ENCODE results near the gene ADCY1. TPM values are rescaled to one million over a fixed set of nuclear protein-coding genes. Genes with fewer than 3 reads are reported as not detected.

Gene ADCY1
- total RNA-seq, 1 donor from 2014 or later = 13.7 TPM

GRCh38 chr7:45563401-45563800 lies 10.8 kb upstream of the ADCY1 start:
- H3K4me3 Mint-ChIP-seq = no peak overlapping the region
- no peaks in the 10 kb centered on the region for H3K36me3 Mint-ChIP-seq (ENCODE audit: low read depth)
- TF ChIP-seq CTCF (conservative IDR thresholded peaks at IDR 0.05) = no peak
- peaks cover 6% of the 10 kb centered on the region for H3K9me3 Mint-ChIP-seq
- no peak for DNase-seq (ENCODE audit: low read depth, low spot score)
- no peak overlapping the region for H3K27ac Mint-ChIP-seq (ENCODE audit: unreplicated experiment)
- H3K4me1 Mint-ChIP-seq = no peaks in the 10 kb centered on the region
- peaks cover 28% of the 10 kb centered on the region for H3K27me3 Mint-ChIP-seq (ENCODE audit: low read depth)

DNA sequence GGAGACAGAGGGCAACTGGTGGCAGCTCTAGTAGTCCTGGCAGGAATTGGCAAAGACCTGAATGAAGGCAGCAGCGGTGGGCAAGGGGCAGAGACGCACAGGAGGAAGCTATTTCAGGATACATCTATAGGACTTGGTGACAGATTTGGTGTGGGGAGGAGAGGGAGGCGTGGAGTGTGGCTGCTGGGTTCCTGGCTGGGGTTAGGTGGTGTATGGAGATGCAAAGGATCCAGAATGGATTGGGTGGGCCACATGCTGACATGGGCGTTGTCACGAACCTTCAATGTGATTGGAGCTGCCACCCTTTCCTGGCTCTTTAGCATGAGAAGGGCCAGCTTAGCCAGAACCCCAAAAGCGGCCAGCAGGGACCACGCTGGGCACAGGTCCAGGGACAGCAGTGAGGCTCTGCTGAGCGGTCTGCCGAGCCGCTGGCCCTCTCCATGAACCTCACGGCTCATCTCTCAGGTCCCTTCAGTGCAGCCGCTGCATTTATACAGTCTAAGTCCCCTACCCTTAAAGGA lies 10.2 kb upstream of the ADCY1 start:
- no peaks in the 10 kb centered on the region for H3K4me1 Mint-ChIP-seq
- peaks cover 28% of the 10 kb centered on the region for H3K27me3 Mint-ChIP-seq (ENCODE audit: low read depth)
- H3K27ac Mint-ChIP-seq (ENCODE audit: unreplicated experiment) = no peak overlapping the region
- no peak for DNase-seq (ENCODE audit: low read depth, low spot score)
- TF ChIP-seq CTCF (conservative IDR thresholded peaks at IDR 0.05) = no peak
- peaks cover 3% of the 10 kb centered on the region for H3K9me3 Mint-ChIP-seq
- no peaks in the 10 kb centered on the region for H3K36me3 Mint-ChIP-seq (ENCODE audit: low read depth)
- H3K4me3 Mint-ChIP-seq = no peak overlapping the region

DNA sequence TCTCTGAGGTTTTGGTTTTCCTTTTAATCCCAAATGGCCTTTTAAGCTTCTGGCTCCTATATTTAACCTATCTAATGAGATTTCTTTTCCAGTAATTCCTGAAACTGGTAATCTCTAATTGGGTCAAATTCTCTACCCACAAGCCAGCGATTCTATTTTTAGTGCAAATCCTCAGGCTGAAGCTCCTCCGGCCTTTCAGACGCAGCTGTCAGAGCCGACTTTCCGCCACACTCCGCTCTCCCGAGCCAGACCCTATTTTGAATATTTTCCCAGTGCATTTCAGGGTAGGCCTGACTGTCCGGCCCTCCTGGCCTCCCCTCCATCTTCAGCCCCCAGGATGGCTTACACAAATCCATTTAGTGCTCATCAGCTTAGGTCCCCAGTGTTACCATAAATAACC lies 9.7 kb upstream of the ADCY1 start:
- Mint-ChIP-seq H3K4me3 (no peak overlapping the region), H3K27me3 (ENCODE audit: low read depth) (peaks cover 31% of the 10 kb centered on the region), H3K9me3 (peaks cover 3% of the 10 kb centered on the region), H3K36me3 (ENCODE audit: low read depth) (no peaks in the 10 kb centered on the region), H3K27ac (ENCODE audit: unreplicated experiment) (no peak overlapping the region), H3K4me1 (no peaks in the 10 kb centered on the region)
- TF ChIP-seq CTCF (conservative IDR thresholded peaks at IDR 0.05) = no peak
- DNase-seq (ENCODE audit: low read depth, low spot score) = no peak

DNA sequence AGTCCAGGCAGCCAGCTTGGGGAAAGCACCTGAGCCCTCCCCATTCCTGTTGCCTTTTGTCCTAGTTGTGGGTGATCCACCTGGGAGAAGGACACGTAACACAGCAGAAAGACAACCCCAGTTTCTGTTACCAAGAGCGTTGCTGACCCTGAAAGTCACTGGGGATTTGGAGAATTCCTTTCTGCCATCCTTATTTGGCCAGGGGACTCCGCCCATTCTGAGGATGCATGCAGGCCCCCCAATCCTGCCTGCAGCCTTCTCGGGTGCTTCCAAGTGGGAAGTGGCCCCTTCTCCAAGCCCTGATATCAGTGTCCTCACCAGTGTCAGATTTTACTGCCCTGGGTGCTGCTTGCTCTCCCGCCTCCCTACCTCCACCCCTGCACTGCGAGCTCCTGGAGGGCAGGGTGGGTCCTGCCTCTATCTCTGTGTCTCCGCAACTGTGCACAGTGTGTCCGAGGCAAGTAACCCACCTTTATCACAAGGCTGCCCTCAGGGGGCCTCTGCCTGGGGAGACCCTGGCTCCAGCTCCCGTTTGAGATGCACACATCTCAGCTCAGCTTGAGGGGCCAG lies 9.2 kb upstream of the ADCY1 start:
- no peak for TF ChIP-seq CTCF (conservative IDR thresholded peaks at IDR 0.05)
- no peak for DNase-seq (ENCODE audit: low read depth, low spot score)
- Mint-ChIP-seq H3K27me3 (ENCODE audit: low read depth) (peaks cover 33% of the 10 kb centered on the region), H3K4me1 (no peaks in the 10 kb centered on the region), H3K9me3 (peaks cover 2% of the 10 kb centered on the region), H3K27ac (ENCODE audit: unreplicated experiment) (no peak overlapping the region), H3K36me3 (ENCODE audit: low read depth) (no peaks in the 10 kb centered on the region), H3K4me3 (no peak overlapping the region)

- Mint-ChIP-seq H3K36me3 (ENCODE audit: low read depth) (no peaks in the 10 kb centered on the region), H3K9me3 (no peaks in the 10 kb centered on the region), H3K4me1 (no peaks in the 10 kb centered on the region), H3K4me3 (no peak overlapping the region), H3K27ac (ENCODE audit: unreplicated experiment) (no peak overlapping the region), H3K27me3 (ENCODE audit: low read depth) (peaks cover 39% of the 10 kb centered on the region)
- TF ChIP-seq CTCF (conservative IDR thresholded peaks at IDR 0.05) = no peak
- DNase-seq (ENCODE audit: low read depth, low spot score) = no peak
Observed at GRCh38 chr7:45566386-45566785, 7.8 kb upstream of the ADCY1 start.

Measured in neural crest cell (in vitro differentiated cells).